ENCODE results near the gene CRELD2.

Gene CRELD2

GRCh38 chr22:49913026-49913425 is 5.4 kb upstream of the CRELD2 start:
- DNase-seq = no peak

- no peak for DNase-seq
These were observed 5.0 kb upstream of the CRELD2 start for GRCh38 chr22:49913446-49913845.

- no peak for DNase-seq
These were observed 4.2 kb upstream of the CRELD2 start for GRCh38 chr22:49914256-49914655.

GRCh38 chr22:49915610-49916009 is 2.8 kb upstream of the CRELD2 start:
- no peak for DNase-seq

- DNase-seq = no peak
These were observed 1.6 kb upstream of the CRELD2 start for GRCh38 chr22:49916831-49917230.

GRCh38 chr22:49918911-49919881 is 762 bp downstream of the CRELD2 start:
- DNase-seq = no peak

- DNase-seq = no peak
These were observed 2.4 kb downstream of the CRELD2 start for GRCh38 chr22:49920859-49921258.

GRCh38 chr22:49921508-49922278 is 3.3 kb downstream of the CRELD2 start:
- DNase-seq = no peak

GRCh38 chr22:49922484-49922883 is 4.0 kb downstream of the CRELD2 start:
- DNase-seq = no peak

- no peak for DNase-seq
These were observed 4.5 kb downstream of the CRELD2 start for GRCh38 chr22:49922926-49923325.

- no peak for DNase-seq
These were observed 5.0 kb downstream of the CRELD2 start for GRCh38 chr22:49923445-49923844.

- no peak for DNase-seq
These were observed 5.8 kb downstream of the CRELD2 start for GRCh38 chr22:49924113-49924833.

- DNase-seq = peak; percentile 81
These were observed 7.2 kb downstream of the CRELD2 start for GRCh38 chr22:49925525-49926128.

GRCh38 chr22:49926916-49927315 is 8.5 kb downstream of the CRELD2 start:
- DNase-seq = no peak

- no peak for DNase-seq
These were observed 9.2 kb downstream of the CRELD2 start for GRCh38 chr22:49927483-49928184.

- DNase-seq = no peak
These were observed 9.7 kb downstream of the CRELD2 start for GRCh38 chr22:49928185-49928495.

- no peak for DNase-seq
These were observed 10.2 kb downstream of the CRELD2 start for GRCh38 chr22:49928555-49929210.

GRCh38 chr22:49929211-49929979 is 11.0 kb downstream of the CRELD2 start:
- peak; percentile 48 for DNase-seq

- DNase-seq = no peak
These were observed 11.7 kb downstream of the CRELD2 start for GRCh38 chr22:49929994-49930575.

GRCh38 chr22:49930596-49931412 is 12.4 kb downstream of the CRELD2 start:
- peak; percentile 80 for DNase-seq

Measured in CD4-positive, alpha-beta T cell treated with Interleukin-4 for 4 hours (primary cell).